ENCODE data around the gene PYDC1.
"Not testable (repeated sequence)": the region's sequence is repeated elsewhere in the genome, so short reads cannot be mapped to it uniquely, and the experiment has no call there.

PYDC1 gene

GRCh38 chr16:31195861-31196260 is 21.1 kb downstream of the PYDC1 start:
- not testable (repeated sequence) for DNase-seq (ENCODE audit: low spot score)

DNA sequence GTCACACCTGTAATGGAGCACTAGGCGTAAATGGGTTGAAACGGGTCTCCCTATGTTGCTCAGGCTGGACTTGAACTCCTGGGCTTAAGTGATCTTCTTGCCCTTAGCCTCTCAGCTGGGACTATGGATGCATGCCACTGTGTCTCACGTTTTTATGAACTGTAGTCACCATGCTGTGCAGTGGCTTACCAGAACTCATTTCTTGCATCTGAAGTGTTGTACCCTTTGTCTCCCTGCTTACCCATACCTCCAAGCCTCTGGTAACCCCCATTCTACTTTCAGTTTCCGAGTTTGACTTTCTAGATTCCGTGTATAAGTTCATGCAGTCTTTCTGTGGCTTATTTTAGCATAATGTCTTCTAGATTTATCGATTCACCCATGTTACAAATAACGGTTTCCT is 22.0 kb downstream of the PYDC1 start:
- no peak for DNase-seq (ENCODE audit: low spot score)

DNA sequence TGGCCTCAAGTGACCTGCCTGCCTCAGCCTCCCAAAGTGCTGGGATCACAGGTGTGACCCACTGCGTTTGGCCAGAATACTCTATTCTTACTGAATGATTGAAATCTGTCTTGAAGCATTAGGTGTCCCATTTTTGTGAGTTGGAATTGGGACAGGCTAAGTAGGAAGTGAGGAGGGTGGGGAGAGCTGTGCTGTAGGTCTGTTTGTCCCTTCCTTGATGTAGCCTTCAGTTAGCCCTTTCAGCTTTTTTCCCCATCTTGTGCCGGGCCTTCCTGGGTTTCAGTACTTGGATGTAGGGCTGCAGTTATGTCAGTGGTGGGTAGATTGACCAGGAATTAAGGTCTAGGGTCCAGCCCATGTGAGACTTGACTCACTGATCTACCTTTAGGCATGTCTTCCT is 23.1 kb downstream of the PYDC1 start:
- no peak for DNase-seq (ENCODE audit: low spot score)

DNA sequence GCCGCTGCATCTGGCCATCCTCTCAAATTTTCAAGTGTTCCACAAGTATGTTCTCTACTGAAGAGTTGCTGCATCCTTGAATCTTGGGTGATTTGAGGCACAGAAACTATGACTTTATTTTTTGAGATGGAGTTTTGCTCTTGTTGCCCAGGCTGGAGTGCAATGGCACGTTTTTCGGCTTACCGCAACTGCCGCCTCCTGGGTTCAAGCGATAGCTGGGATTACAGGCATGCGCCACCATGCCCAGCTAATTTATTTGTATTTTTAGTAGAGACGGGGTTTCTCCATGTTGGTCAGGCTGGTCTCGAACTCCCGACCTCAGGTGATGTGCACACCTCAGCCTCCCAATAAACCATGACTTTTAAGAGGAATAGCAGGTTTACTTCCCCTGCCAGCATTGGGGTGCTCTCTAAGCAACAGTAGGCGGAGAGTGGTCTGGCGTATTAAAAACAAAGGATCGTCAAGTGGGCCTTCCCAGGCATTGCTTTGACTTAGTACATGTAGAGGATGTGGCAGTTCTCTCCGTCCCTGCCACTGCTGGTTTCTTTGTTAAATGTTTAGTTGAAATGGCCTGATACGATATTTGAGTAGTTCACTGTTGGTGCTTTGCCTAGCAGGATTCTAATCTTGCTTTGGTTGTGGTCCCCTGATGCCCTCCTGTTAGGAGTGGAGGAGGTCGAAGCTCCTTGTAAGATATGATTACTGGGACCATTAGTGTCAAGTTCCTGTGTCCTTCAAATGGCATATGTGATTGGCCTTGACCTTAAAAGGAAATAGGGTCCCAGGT is 23.9 kb downstream of the PYDC1 start:
- no peak for DNase-seq (ENCODE audit: low spot score)

- no peak for DNase-seq (ENCODE audit: low spot score)
These were observed 25.1 kb downstream of the PYDC1 start for GRCh38 chr16:31191697-31192428.

GRCh38 chr16:31190818-31191444 is 26.0 kb downstream of the PYDC1 start:
- DNase-seq (ENCODE audit: low spot score), result no peak

DNA sequence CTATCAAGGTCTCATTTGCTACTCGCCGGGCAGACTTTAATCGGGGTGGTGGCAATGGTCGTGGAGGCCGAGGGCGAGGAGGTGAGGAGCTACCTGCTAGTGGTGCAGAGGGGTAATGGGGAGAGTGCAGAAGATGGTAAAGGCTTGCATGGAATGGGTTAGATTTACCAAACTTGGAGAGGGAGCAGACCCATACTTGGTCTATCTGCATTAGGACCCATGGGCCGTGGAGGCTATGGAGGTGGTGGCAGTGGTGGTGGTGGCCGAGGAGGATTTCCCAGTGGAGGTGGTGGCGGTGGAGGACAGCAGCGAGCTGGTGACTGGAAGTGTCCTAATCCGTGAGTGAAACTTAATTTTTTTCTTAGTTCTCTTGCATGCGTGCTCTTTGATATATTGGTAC is 26.9 kb downstream of the PYDC1 start:
- no peak for DNase-seq (ENCODE audit: low spot score)

DNA sequence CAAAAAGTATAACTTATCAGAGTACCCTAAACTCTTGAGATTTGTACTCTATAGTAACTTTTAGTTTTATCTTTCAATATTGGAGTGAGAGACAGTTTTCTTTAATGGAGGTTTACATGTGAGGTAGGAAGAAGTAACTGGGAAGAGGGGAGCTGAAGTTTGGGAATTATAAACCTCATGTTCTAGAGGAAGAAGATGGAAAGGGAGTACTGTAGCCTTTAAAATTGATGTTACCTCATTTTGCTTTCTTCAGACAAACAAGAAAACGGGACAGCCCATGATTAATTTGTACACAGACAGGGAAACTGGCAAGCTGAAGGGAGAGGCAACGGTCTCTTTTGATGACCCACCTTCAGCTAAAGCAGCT is 27.5 kb downstream of the PYDC1 start:
- DNase-seq (ENCODE audit: low spot score), result no peak

GRCh38 chr16:31188450-31189411 is 28.2 kb downstream of the PYDC1 start:
- DNase-seq (ENCODE audit: low spot score), result no peak

DNA sequence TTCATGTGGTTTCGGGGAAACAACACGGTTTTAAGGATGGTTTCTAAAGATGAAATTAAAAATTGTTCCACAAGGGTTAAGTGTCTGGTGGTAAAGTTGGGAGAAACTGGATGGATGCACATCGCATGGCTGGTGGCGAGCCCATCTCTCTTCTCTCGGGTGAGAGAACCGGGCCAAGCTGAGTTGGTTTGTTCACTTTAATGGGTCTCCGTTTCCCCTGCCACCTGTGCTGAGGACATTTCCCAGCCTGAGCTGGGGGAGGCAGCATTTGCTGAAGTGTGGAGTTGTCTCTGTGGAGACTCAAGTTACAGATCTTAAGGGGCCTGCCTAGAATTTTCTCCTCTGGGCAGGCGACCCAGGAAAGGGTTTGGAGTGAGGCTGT is 29.1 kb downstream of the PYDC1 start:
- DNase-seq (ENCODE audit: low spot score), result no peak

GRCh38 chr16:31186930-31187807 is 29.8 kb downstream of the PYDC1 start:
- no peak for DNase-seq (ENCODE audit: low spot score)

DNA sequence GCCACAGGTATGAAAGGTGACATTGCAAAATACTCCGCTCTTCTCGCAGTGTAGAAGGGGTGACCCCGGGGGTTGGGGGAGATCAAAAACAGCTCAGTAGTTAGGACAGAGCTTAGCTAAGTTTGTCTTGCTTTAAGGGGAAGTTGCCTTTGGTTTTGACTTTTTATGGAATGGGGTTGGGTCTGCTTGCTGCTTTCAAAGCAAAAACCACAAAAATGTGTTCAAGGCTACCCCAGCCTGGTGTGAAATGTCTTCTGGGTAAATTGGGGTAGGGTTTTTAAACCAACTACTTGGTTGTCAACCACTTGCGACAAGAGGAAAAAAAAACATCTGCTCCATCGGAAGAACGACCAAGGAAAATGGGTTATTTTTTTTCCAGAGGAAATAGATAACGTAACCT is 30.8 kb downstream of the PYDC1 start:
- DNase-seq (ENCODE audit: low spot score), result no peak

GRCh38 chr16:31185339-31185738 is 31.6 kb downstream of the PYDC1 start:
- DNase-seq (ENCODE audit: low spot score), result no peak

DNA sequence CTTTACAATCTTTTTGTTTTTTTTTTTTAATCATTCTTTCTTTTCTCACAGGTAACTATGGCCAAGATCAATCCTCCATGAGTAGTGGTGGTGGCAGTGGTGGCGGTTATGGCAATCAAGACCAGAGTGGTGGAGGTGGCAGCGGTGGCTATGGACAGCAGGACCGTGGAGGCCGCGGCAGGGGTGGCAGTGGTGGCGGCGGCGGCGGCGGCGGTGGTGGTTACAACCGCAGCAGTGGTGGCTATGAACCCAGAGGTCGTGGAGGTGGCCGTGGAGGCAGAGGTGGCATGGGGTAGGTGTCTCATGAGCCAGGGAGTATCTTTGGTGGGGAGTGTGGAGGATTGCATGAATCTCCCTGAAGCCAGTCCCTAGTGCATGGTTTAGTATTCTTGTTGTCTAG is 32.0 kb downstream of the PYDC1 start:
- no peak for DNase-seq (ENCODE audit: low spot score)

DNA sequence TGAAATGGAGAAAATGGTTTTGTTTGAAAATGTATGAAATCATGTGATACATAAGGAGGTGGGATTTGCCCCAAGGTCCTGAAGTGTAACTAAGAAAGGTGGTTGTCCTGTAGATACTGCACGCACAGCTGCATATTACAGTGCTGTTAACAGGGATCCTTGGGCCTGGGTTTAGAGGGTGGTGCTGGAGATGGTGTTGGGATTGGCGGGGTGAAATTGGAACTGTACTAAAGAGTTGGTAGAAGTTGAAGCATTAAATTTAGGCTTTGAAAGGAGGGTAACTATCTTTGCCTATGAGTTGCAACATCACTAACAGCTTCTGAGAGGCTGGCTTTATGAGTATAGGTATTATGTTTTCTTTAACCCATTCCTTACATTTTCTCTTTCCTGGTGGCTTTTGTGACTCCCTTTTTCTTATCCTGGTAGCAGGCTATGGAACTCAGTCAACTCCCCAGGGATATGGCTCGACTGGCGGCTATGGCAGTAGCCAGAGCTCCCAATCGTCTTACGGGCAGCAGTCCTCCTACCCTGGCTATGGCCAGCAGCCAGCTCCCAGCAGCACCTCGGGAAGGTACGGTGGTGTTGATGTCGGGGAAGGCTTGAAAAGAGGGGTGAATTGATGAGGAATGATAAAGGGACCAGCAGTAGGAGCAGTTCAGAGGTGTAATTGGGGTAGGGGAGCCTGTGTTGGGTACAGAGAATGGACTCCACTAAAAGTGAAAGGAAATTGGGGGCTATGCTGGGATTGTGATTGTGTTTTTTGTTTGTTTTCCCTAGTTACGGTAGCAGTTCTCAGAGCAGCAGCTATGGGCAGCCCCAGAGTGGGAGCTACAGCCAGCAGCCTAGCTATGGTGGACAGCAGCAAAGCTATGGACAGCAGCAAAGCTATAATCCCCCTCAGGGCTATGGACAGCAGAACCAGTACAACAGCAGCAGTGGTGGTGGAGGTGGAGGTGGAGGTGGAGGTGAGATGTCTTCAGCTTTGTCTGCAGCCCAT is 33.2 kb downstream of the PYDC1 start:
- DNase-seq (ENCODE audit: low spot score), result no peak

DNA sequence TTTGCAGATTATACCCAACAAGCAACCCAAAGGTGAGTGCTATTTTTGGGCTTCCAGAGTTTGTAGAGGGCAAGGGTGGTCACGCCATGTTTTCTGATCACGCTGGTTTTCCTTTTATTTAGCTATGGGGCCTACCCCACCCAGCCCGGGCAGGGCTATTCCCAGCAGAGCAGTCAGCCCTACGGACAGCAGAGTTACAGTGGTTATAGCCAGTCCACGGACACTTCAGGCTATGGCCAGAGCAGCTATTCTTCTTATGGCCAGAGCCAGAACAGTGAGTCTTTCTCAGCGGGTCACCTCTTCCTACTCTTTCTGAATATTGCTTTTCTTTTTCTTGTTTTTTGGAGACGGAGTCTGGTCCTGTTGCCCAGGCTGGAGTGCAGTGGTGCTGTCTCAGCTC is 34.5 kb downstream of the PYDC1 start:
- no peak for DNase-seq (ENCODE audit: low spot score)

- peak; percentile 36 for DNase-seq (ENCODE audit: low spot score)
These were observed 35.7 kb downstream of the PYDC1 start for GRCh38 chr16:31181102-31181830.

DNA sequence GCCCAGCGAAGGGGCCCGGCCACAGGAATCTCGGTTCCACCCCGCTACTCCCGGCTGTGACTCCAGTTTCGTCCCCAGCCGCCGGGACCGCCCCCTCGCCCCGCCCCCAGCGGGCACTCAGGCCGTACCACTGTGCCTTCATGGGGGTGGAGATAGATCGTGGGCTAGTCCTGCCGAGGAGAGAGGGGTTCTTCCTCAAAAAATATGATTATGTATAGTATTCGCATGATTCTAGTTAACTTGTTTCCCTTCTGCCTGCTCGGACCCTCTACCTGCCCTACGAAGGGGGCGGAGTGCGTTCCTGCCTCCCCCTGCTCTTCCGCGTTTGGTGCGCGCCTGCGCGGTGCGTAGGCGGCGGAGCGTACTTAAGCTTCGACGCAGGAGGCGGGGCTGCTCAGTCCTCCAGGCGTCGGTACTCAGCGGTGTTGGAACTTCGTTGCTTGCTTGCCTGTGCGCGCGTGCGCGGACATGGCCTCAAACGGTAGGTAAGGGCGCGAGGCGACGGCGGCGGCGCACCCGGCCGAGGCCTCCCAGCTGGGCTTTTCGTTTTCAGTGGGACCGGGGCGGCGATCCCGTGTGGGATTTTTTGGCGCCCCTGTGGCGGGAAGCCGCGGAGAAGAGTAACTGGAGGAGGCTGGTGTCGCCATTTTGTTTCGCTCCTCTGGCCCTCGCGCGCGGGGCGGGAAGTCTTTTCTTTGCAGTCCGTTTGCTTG is 37.0 kb downstream of the PYDC1 start, which contains the start of gene FUS:
Gene FUS, plus strand, starts transcription at position 393 of the 713 bp plus-strand sequence. Its CDS starts 76 bp downstream, at position 469.
- peak; percentile 96 for DNase-seq (ENCODE audit: low spot score)

Data from germinal center (tissue), 1 donor.